GM18499 (cell line): Measurements from ENCODE around the gene GIPC2.
A peak's percentile ranks its signal among the peaks of the same experiment; 100 is the strongest.
"Not testable (repeated sequence)": the region's sequence is repeated elsewhere in the genome, so short reads cannot be mapped to it uniquely, and the experiment has no call there.

ENCODE experiments used
- ATAC-seq: cut with Tn5 transposase; IDR thresholded peaks from one replicate; pipeline ENCODE4 v1.9.1; 2021; ENCODE audit warnings: moderate number of reproducible peaks; ENCODE audit not compliant: insufficient read depth, unreplicated experiment

Gene GIPC2, protein sequence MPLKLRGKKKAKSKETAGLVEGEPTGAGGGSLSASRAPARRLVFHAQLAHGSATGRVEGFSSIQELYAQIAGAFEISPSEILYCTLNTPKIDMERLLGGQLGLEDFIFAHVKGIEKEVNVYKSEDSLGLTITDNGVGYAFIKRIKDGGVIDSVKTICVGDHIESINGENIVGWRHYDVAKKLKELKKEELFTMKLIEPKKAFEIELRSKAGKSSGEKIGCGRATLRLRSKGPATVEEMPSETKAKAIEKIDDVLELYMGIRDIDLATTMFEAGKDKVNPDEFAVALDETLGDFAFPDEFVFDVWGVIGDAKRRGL

DNA sequence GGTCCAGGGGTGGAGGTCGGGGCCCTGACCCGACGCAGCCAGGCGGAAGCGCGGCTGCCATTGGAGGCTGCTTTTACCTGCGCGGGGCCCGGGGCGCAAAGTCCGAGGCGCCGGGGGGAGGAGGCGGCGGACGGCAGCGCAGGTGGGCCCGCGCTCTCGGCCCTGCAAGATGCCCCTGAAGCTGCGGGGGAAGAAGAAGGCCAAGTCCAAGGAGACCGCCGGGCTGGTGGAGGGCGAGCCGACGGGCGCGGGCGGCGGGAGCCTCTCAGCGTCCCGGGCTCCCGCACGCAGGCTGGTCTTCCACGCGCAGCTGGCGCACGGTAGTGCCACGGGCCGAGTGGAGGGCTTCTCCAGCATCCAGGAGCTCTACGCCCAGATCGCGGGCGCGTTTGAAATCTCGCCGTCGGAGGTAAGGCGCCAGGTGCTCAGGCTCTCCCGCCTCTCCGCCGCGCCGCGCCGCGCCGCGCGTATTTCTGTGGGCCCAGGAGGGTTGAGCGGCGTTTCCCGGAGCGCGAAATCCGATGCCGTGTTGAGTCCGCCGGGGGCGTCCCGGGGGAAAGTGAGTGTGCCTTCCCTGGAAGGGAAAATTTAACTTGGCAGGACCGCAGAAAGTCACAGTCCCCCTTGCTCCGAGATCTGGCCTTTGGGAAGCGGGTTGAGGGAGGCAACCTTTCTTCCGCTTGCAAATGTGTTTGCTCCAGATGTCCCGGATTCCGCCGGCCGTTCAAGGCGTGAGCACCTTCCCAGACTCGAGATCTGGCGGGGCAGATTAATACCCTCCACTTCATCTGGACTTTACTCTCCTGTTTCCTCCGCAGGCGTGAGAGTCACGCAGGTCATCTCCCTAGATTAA is at the start of gene GIPC2:
TSS of gene GIPC2 (plus strand) at position 41 of the 853 bp plus-strand sequence. CDS start at position 170, 129 bp downstream.
- ATAC-seq, result no peak

DNA sequence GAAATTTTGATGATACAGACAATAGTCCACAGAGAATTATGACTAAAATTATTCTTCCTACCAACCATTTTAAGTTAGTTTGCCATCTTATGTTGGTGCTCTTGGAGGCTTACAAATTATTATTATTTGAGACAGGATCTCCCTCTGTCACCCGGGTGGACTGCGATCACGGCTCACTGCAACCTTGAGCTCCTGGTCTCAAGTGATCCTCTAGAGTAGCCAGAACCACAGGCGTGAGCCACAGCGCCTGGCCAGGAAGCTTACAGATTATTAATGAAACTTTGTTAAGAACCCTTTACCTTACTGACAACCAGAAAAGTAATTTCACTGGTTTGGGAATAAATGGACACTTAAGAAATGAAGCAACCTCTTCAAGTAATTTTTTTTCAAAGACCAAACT is 49.0 kb upstream of the GIPC2 start:
- ATAC-seq, result no peak

DNA sequence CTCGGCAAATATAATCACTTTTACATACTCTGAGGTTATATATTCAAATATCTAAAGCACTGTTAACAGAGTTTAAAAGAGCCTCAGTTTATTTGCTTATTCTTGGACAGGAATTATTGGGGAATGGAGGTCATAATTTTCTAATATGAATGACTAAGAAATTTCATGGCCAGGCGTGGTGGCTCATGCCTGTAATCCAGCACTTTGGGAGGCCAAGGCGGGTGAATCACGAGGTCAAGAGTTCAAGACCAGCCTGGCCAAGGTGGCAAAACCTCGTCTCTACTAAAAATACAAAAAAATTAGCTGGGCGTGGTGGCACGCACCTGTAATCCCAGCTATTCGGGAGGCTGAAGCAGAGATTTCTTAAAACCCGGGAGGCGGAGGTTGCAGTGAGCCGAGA is 45.2 kb upstream of the GIPC2 start:
- ATAC-seq, result not testable (repeated sequence)

DNA sequence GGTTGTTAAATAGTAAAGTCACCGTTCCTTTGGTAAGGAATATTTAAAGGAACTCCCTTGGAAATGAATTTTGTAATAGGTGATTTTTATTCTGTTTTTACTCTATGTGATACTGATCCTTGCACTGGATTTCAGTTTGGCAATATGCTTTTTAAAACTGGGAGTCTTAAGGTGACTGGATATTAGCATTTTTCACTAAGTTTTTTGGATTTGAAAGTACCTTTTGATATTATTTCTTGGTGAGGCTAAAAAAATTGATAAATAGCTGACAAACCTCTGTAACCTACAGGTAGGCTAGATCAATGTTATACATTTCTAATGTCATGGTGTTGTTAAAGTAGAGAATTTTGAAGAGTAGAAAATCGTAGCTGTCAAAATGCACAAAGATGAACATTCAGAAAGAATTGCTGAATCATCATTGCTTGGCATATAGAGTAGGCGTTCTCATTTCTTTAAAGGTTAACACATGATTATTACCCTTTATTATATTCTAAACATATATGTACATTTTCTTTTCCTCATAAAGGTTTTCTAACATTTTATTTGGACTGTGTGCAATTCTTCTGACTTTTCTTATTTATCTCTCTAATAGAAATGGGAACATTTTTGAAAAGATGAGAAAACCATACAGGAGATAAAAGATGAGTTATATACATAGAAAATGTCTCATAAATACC is 42.6 kb upstream of the GIPC2 start:
- ATAC-seq, result no peak

DNA sequence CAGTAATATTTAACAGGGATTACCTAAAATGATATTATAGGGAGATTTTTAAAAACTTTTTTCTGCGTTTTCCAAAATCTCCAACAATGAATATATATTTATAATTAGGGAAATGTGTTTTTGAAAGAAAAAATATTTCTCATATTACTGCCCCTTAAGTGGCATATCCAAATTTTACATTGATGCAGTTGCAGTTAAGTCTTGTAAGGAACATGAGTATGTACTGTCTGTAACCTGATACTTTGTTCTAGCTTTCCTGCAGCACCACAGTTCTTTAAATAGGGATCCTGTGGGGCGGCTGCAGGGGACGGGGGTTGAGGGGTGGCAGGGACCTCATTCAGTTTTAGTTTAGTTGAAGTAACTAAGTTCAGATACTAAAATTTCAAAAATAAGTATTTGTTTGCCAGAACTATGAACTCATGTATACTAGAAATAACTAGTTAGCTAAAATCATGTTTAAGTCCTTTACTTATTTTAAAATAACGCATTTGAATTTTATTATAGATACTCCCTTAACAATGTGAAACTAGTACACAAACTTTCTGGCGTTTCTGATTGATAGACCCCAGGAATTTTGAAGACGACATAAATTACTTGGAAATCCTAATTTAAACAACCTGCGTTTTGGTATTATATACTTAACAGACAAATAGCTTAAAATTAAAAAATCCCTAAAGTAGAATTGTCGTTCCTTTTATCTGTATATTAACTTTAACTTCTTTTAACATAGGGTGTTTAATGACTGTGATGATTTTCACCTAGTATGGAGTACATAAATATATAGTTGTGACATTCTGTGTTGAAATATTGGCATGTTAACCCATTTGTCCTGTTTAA is 41.7 kb upstream of the GIPC2 start:
- ATAC-seq, result peak; percentile 29

DNA sequence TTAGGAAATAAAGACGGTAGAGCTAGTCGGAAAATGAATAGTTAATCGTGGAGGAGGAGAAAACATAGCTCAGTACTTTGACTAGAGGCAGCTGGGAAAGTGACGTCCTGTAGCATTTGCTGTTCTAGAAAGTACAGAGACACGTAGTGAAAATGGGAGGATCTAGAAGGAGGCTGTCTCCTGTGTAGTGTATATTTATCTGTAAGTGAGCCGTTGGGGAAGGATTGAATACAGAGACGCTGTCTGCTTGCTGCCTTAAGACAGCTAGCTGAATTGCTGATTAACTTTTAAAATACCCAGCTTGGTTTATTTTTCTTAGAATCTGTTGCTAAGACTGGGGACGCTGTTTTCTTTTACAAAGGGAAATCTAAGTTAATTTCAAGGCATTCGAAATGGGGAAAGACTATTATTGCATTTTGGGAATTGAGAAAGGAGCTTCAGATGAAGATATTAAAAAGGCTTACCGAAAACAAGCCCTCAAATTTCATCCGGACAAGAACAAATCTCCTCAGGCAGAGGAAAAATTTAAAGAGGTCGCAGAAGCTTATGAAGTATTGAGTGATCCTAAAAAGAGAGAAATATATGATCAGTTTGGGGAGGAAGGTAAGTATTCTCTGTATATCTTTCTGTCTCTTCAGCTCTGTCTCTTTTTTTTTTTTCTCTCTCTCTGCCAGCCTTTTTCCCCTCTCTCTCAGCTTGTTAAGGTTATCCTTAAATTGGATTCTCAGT is 40.9 kb upstream of the GIPC2 start, which contains the start of gene DNAJB4:
TSS of gene DNAJB4 (plus strand) at position 221 of the 729 bp plus-strand sequence. CDS start at position 393, 172 bp downstream.
- ATAC-seq, result peak; percentile 98

DNA sequence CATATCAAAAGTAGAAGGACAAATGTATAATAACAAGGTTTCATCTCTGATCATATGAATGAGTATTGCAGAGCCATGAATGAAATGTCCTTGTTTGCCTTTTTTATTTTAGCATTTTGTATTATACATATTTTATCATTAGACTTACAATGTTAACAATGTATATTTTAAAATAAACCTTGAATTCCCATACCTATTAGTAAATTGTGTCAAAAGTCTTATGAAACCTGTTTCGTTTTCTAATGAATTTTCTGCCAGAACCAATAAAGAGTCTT is 40.4 kb upstream of the GIPC2 start:
- no peak for ATAC-seq

DNA sequence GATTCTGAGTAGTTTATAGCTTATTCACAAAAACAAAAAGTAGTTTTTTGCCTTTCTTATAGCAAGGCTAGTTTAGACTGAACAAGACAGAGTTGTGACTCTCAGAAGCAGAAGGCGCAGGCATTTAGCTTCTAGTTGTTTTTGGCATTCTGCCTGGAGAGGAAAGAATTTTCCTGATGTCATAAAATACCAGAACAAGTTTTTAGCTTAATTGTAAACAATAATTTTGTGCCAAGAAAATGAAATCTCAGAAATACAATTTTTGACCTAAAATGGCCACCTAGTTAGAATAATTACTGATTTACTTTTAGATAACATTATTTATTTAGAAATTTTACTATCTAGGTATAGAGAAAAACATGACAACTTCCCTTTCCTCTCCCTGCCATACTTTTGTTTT is 40.0 kb upstream of the GIPC2 start:
- no peak for ATAC-seq

DNA sequence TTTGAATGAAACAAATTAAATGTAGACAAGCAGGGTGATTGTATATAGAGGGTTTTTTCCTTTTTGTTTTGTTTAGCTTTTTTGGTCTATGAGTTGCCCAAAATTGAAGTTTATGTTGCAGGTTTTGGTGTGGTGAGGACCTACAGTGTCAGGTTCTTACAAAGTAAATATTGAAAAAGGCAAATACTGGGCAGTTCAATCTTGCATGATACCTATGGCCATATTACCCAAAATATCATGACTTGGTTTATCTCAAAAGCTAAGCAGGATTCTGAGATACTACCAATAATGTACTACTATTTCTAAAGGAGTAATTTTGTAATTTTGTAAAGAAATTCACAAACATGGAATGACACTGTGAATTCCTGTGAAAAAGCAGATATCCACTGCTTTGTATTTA is 39.2 kb upstream of the GIPC2 start:
- ATAC-seq, result no peak

DNA sequence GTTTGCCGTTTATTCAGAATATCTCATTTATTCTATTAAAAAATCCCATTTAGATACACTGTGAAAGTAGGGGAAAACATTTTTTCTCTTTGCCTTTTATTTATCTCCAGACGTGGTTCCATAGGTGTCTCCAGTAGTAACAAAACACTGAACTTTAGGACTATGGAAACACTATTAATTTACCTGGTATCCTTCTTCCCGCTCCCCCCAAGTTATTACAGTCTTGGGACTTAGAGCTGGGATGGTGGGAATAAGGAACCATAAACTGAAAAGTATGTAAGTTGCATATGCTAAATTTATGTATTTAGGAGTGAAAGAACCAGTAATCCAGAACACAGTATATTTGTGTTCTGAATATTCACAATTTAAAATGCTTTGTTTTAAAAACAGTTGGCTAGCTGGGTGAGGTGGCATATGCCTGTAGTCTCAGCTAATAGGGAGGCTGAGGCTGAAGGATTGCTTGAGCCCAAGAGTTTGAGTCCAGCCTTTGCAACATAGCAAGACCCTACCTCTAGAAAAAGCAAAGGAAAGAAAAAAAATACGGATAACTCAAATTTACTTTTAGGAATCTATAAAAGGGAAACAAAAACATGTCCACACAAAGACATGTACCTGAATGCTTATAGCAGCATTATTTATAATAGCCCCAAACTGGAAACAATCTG is 38.0 kb upstream of the GIPC2 start:
- no peak for ATAC-seq

DNA sequence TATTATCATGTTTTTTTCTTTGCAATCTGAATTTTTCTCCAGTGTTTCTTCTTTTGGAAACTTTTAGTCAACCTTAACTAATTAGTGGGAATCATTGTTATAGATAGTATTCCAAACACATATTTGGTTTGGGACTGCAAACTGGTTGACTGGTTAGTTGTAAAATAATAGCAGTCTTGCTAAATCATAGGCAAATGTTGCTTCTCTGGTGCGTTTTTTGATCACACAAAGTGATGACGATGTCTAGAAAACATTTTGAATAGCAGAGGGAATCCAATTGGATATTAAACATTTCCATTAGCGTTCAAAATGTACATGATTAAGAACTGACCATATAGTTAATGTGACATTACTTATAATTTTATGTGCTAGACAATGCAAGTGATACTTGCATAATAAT is 36.5 kb upstream of the GIPC2 start:
- no peak for ATAC-seq

DNA sequence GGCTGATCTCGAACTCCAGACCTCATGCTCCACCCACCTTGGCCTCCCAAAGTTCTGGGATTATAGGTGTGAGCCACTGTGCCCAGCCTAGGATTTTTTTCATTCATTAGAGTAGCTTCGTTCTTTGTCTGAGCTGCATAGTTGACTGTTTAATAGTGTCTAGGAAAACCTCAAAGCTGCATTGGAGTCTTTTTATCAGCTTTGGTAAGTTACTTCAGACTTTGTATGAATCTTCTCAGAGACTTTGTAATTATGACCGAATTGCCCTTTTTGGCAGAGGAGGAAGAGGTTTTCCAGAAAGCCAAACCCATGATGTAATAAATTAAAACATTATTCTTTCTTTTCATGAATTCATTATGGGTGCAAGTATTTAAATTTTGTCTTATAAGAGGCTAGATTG is 35.9 kb upstream of the GIPC2 start:
- ATAC-seq, result no peak

DNA sequence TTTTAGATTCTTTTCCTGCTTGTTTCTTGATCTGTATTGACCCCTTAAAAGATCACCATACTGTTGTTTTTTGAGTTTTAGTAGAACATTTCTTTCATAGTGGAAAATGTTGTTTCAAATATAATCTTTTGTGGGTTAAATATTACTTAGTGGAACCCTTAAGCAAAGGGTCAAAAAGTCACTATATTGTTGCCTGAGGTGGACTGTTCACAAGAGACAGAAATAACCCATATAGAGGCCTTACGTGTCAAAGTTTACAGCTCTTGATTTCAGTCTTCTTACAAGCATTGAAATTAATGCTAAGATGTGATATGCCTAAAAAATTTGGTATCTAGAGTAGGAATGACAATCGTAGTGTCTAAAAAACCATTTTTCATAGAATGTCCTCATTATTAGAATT is 34.7 kb upstream of the GIPC2 start:
- ATAC-seq, result no peak

DNA sequence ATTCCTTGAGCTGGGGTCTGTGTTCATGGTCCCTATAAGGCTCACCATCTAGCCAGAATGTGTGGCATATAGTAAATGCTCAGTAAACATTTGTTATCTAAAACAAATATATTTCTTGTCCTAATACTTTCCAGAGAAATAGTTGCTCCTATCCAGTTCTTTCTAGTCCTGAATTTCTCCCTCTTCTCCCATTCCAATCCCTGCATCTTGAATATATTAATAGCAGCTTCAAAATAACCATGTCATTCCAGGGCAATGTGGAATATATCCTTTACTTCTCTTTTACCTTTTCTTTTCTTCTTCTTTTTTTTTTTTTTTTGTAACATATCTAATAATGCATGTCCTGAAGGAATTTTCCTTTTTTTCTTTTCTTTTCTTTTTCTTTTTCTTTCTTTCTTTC is 30.6 kb upstream of the GIPC2 start:
- ATAC-seq, result no peak

DNA sequence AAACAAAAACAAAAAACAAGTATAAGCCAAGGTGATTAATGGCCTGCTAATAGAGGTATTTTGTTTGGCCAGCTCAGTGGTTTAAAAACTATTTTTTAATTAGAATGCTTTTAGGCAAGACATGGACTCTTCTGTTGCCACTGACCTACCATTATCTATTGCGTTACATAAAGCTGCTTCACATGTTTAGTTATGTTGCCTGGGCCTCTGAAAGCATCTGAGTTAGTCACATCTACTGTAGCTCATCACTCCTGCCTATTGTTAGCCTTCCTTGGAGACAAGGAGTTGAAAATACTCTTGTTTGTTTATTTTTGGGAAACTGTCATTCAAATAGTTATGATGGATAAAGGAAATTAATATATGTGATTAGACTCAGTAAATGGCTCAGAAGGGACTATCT is 26.7 kb upstream of the GIPC2 start:
- ATAC-seq, result no peak

DNA sequence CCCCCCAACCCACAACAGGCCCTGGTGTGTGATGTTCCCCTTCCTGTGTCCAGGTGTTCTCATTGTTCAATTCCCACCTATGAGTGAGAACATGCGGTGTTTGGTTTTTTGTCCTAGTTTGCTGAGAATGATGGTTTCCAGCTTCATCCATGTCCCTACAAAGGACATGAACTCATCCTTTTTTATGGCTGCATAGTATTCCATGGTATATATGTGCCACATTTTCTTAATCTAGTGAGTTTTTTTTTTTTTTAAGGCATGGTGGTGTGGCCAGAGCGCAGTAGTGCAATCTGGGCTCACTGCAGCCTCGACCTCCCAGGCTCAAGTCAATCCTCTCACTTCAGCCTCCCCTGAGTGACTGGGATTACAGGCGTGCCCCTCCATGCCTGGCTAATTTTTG is 24.6 kb upstream of the GIPC2 start:
- ATAC-seq, result not testable (repeated sequence)

DNA sequence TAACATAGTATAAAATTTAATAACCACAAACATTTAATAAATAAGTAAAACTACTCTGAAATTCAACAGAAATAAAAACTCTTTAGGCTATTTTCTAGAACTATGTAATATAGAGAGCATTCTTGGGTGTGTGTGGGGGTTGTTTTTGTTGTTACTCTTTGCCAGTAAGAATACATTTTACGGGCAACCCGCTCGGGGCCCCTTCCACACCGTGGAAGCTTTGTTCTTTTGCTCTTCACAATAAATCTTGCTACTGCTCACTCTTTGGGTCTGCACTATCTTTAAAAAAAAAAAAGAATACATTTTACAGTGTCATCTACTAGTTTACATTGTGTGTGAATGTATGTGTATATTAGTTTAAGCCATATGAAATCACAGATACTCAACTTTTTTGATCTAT is 16.0 kb upstream of the GIPC2 start:
- ATAC-seq, result no peak

DNA sequence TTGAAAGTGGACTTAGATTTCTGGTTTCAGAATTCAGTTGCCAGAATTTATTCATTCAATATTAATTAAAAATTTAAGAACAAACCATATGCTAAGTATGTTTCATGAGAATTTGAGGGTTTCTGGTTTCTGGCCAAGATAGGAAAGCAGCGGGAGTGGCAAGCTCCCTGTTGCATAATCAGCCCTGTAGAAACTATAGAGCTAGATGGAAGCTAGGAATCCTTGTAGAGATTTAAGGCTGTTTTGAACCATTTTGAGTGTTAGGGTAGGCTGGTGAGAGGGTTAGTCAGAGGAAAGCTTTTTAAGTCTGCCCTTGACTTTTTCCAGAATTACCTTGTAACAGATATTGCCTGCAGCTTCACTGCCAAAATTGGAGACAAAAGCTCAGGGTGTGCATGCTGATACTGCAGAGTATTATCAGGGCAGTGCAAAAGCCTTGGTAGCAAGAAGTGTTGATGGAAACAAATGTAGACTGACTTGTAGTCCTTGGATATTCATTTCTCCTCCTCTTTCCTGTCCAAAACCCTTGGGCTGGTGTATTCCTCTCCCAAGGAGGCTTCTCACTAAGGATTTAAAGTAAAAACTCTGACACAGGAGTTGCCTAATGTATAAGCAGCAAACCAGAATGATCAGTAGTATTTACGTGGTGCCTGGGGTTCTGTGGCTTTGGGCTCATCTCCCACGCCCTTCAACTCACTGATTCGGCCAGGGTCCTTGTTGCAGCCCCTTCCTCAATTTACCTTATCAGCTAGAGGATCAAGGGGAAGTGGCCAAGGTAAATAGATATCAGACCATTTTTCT is 12.6 kb upstream of the GIPC2 start:
- ATAC-seq, result no peak
